Activated CD4-positive, alpha-beta T cell treated with anti-CD3 and anti-CD28 coated beads for 48 hours (primary cell): ENCODE measurements around the gene ASAP3.
"Not testable (repeated sequence)": the region's sequence is repeated elsewhere in the genome, so short reads cannot be mapped to it uniquely, and the experiment has no call there.

ENCODE experiments used
- DNase-seq: peaks from one replicate; pipeline ENCODE4 v3.0.0-alpha.2; 2020

ASAP3 gene

DNA sequence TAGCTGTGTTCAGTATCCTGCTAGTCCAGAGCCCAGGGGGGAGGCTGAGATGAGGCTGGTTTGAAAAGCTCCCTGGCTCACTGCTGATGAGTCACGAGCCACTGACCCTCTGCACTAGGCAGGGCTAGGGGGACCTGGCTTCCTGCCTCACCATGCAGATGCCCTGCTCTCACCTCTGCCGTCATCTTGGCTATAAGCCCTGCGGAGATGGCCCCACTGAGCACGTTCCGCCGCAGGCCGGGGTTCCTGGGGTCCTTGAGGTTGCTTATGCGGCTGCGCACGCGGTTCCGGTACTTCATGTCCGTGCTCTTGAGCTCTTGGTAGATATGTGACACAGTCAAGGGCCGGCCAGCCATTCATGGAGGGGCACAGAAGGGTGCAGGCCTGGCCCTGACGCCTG is 90.3 kb downstream of the ASAP3 start:
- DNase-seq: no peak

DNA sequence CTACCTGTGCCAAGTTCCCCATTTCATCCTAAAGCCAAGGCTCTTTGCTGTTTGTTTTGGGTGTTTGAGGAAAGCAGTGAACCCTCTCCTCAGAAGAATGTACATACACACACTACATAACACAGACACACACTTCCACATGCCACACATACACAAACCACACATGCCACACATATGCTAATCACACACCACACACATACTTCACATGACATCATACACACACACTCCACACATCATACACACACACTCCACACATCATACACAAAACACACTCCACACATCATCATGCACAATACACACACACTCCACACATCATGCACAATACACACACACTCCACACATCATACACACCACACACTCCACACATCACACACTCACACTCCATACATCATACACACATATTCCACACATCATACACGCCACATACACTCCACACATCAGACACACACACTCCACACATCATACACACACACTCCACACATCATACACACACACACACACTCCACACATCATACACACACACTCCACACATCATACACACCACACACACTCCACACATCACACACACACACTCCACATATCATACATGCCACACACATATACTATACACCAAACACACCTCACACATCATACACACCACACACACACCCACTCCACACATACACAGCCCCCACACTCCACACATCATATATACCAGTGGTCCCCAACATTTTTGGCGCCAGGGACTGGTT is 91.7 kb downstream of the ASAP3 start:
- DNase-seq: no peak

DNA sequence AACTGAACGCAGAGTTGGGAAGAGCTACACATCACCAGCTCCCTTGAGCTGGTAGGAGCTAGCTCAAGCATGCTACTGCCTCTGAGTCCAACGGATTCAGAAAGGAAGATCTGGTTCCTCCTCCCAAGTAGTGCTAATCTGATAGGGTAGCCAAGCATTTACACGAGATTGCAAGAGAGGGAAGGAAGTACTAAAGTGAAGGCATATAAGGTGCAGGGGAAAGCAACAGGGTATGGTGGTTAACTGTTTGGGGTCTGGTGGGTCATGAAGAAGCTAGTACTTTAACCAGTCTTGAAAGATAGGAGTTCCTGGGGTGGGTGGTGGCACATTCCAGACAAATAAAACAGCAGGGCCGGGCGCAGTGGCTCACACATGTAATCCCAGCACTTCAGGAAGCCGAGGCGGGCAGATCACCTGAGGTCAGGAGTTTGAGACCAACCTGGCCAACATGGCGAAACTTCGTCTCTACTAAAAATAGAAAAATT is 94.1 kb downstream of the ASAP3 start:
- no peak for DNase-seq

DNA sequence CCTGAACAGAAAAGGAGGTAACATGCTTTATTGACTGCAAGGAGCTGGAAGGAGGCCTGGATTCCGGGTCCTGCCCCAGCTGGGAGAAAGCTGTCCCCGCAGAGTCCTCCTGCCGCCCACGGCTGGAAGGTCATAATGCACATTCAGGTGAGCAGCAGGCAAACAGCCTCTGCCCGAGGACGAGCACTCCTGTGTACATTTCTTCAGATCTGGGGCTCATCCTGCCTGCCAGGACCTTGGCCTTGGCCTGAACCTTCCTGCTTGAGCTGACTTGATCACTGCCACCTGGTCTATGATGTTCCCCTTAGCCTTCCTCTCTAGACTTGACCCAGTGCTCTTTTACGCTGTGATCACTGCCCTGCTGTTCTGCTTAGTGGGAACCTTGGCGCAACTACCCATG is 96.5 kb downstream of the ASAP3 start:
- DNase-seq: no peak

DNA sequence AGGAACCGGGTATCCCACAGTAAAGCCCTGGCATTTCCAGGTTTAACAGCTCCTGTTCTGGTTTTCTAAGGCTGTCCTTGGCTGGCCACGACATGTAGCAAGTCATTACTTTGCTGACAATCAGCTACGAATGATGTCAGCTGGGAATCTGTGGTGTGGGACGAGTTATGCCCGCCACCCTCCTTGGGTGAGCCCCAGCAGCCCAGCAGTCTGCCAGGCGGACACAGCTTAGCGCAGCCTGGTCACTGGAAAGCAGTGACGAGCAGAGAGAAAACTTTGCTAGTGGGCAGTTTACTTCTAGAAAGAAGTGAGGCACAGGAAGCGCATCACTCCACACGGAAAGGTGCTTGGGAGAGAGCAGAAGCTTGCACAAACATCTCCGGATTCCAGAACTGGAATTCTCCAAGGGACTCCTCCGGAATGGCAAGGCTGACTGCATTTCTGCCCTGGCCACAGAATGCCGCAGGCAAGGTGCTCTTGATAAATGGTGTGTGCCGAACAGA is 98.8 kb downstream of the ASAP3 start:
- DNase-seq: no peak

GRCh38 chr1:23384312-23385058 is 99.5 kb downstream of the ASAP3 start:
- no peak for DNase-seq

DNA sequence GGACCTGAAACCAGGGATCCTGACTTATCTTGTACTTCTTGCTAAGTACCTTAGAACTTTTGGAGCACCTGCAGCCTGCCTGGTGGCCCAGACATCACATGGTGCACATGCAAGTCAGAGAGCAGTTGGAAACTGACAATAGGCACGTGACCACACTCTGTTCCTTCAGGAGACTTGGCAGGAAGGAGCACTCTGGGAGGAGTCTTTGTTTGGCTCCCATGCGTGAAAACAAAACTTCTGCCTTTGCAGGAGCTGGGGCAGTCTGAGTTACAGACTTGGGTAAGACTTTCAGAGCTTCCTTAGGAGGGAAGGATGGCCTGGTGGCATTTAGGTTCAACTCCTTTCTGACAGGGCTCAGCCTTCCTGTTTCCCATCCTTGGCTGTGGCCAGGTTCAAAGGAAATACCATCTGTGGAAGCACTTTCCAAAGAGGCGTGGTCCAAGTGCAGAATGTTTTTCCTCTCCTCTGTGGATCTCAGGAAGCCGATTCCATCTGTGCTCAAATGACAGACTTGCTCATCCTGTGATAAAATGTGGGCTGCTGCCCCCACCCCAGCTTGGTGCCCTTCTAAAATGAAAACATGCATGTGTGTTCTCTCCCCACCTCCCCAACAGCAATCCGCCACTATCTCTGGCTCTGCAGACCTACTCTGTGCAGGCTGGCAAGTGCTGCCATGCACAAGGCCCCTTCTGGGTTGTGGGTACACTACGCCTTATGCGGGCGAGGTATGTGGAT is 100.2 kb downstream of the ASAP3 start:
- DNase-seq: no peak

DNA sequence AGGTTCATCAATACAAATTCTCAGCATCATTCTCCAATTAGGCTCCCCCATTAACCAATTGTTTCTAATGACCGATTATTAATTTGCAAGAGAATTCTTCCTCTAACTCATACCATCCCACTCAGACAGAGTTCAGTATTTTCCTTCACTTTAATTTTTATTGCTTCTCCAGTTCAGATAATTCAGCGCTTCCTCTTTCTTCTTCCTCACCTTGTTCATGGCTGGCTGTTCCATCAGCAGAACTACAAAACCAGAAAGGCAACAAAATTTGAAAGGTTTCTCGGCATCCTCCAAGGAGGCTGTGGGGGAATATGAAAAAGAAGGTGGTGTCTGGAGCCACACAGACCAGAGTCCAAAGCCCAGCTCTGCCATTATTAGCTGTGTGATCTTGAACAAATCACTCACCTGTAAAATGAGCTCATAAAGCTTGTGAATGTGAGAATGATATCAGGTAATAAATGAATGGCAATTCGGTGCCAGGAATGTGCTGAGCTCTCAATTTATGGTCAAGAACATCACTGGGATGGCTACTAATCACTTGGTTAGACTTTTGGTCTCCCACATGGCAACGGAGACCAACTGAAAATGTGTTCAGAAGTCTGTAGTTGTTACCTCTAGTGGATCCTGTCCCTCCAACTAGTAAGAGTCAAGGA is 102.6 kb downstream of the ASAP3 start:
- no peak for DNase-seq

DNA sequence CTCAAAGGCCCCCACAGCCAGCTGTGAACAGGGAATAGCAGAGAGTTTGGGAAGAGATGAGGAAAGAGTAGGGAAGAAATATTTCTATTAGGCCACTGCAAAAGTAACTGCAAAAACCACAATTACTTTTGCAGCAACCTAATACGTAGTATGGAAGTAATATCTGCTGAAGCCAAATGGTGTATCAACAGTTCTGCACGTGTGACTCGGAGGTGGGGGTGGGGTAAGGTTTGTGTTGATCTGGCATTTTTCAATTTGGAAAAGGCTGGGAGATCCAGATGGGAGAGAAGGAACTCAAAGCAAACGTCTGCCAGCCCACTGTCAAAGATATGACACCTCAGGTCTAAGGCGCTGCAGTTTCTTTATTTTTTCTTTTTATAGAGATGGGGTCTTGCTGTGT is 103.3 kb downstream of the ASAP3 start:
- DNase-seq: no peak

DNA sequence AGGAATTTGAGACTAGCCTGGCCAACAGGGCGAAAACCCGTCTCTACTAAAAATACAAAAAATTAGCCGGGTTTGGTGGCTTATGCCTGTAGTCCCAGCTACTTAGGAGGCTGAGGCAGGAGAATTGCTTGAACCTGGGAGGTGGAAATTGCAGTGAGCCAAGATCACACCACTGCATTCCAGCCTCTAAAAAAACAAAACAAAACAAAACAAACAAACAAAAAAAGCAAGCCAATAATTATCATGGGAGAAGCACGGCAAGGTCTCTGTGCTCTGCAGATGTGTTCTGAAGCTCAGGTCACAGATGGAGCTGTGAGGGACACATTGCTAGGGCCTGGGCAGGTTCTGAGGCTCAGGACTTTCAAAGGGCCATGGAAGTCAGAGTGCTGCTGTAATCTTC is 103.7 kb downstream of the ASAP3 start:
- DNase-seq: not testable (repeated sequence)
